Panc1 (cell line): ENCODE data around the gene PDZK1IP1. TPM values are rescaled to one million over a fixed set of nuclear protein-coding genes. Genes with fewer than 3 reads are reported as not detected.

Experiments
- ATAC-seq: fragments of 200-7000 bp; cut with Tn5 transposase; 2 replicates; pipeline ENCODE4 v1.9.1; 2020; ENCODE audit warnings: mild to moderate bottlenecking, moderate library complexity
- BruUV-seq: library from RNA; stranded (reverse); fragments of 400-500 nt; replicated peaks from 2 replicates; lab custom pipeline; 2021; lab: Mats Ljungman, UMichigan
- CTCF ChIA-PET: fragments of 300-600 bp; sonication (Branson Sonifier 250); formaldehyde crosslinking; loops from one replicate; lab custom pipeline; 2022; ENCODE audit warnings: antibody characterized with exemption; lab: Charles Lee
- POLR2A ChIA-PET: fragments of 300-600 bp; sonication (Branson Sonifier 250); formaldehyde crosslinking; loops from one replicate; lab custom pipeline; 2022; ENCODE audit warnings: antibody characterized with exemption; lab: Charles Lee
- DNase-seq: peaks from one replicate; pipeline ENCODE4 v3.0.0-alpha.2; 2010; ENCODE audit warnings: low read depth, low spot score
- H3K27ac ChIP-seq: 2 replicates; pipeline ENCODE4 v1.5.1; 2011; ENCODE audit warnings: mild to moderate bottlenecking, low read length, inconsistent platforms
- H3K27me3 ChIP-seq: fragments of 200-500 bp; sonication (Bioruptor generic); 2 replicates; pipeline ENCODE4 v1.6.0; 2014; ENCODE audit warnings: low read length, inconsistent platforms; ENCODE audit not compliant: control insufficient read depth, insufficient read depth
- H3K36me3 ChIP-seq: fragments of 200-500 bp; sonication (Bioruptor generic); 2 replicates; pipeline ENCODE4 v1.5.1; 2014; ENCODE audit warnings: inconsistent platforms, mild to moderate bottlenecking, low read length, moderate library complexity; ENCODE audit not compliant: control insufficient read depth, insufficient read depth
- H3K4me1 ChIP-seq: 2 replicates; pipeline ENCODE4 v1.5.1; 2011; ENCODE audit warnings: inconsistent platforms, mild to moderate bottlenecking, low read length, moderate library complexity; ENCODE audit not compliant: control insufficient read depth, insufficient read depth
- H3K4me3 ChIP-seq, 2 experiments: 2 replicates each; pipeline ENCODE4 v1.5.1; 2011 to 2012; ENCODE audit warnings: low read depth in 2 of 2, low read length in 2 of 2, mild to moderate bottlenecking in 2 of 2, inconsistent platforms in 1 of 2, moderate library complexity in 1 of 2
- H3K9me3 ChIP-seq: fragments of 200-500 bp; sonication (Bioruptor generic); 2 replicates; pipeline ENCODE4 v1.5.1; 2014; ENCODE audit warnings: low read depth, mild to moderate bottlenecking, inconsistent platforms, low read length, moderate library complexity; ENCODE audit not compliant: control insufficient read depth, insufficient read depth
- CTCF ChIP-seq: fragments of 450-650 bp; IDR thresholded peaks from 2 replicates; pipeline ENCODE4 v1.5.1; 2017; ENCODE audit warnings: mild to moderate bottlenecking
- POLR2AphosphoS5 ChIP-seq: IDR thresholded peaks from 2 replicates; pipeline ENCODE4 v1.6.1; 2012; ENCODE audit warnings: mild to moderate bottlenecking, low read depth, low read length, moderate library complexity
- SIN3A ChIP-seq: IDR thresholded peaks from 2 replicates; pipeline ENCODE4 v1.6.1; 2012; ENCODE audit warnings: low read depth, mild to moderate bottlenecking, low read length, moderate library complexity, borderline replicate concordance; ENCODE audit not compliant: insufficient read depth
- TCF7L2 ChIP-seq: IDR thresholded peaks from 2 replicates; pipeline ENCODE4 v1.6.1; 2011; ENCODE audit warnings: mild to moderate bottlenecking, low read depth, low read length, inconsistent platforms
- in situ Hi-C: cut with HindIII; loops from 2 replicates; pipeline ENCODE4 v1.10.0; 2016; ENCODE audit warnings: low sequenced_read_pairs, low pct_unique_long_range_greater_than_20kb
- intact Hi-C: fragments of 100-400 bp; cut with micrococcal nuclease; formaldehyde crosslinking; loops from one replicate; pipeline ENCODE4 v1.10.0; 2022; ENCODE audit not compliant: unreplicated experiment
- total RNA-seq: library from RNA; stranded (reverse); gene quantifications from one replicate; pipeline ENCODE4 v1.2.1, GENCODE V29; 2021; ENCODE audit not compliant: unreplicated experiment
- TF ChIP-seq, protein P1 (sequence below), 2 experiments: IDR thresholded peaks; 2 replicates each; pipeline ENCODE4 v1.6.1; 2011 to 2012; ENCODE audit warnings: low read depth in 2 of 2, control low read depth in 1 of 2, low read length in 1 of 2, mild to moderate bottlenecking in 1 of 2, moderate library complexity in 1 of 2; ENCODE audit not compliant: insufficient read depth in 1 of 2

PDZK1IP1 gene
- total RNA-seq, 1 experiment from 2014 or later, result not detected

DNA sequence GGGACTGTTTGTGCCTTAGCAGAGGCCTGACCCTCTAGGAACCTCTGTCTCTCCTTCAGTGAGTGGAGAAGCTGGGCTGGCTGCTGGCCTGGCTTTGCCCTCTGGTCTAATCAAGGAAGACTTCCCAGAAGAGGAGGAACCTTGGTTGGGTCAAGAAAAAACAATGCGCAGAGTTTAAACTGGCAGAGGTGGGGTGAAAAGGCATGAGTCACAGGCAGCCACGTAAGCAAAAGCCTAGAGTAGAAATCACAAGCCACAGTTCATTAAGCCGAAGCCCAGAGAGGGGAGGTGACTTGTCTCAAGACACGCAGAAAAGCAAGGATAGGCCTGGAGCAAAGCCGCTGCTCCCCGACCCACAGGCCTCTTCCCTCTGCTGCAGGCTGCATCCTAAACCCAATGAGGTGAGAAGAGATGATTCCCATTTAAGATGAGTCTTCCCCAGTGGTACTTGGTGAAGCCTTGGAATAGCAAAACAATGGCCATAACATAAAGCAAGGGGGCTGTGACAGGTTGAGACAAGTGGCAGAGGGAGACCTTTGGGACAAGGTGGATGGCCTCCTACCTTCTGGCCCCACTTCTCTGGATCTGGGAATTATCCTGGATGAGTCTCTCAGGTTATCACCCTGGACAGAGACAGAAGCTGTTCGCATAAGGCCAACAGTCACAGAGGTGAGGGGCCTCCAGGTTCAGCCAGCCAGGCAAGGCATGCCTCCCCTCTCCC, 7.7 kb downstream of the PDZK1IP1 start:
- BruUV-seq, result no TSS peak
- Histone ChIP-seq H3K27me3 (no peaks in the 10 kb centered on the region), H3K36me3 (no peaks in the 10 kb centered on the region), H3K4me1 (no peaks in the 10 kb centered on the region), H3K4me3 (no peak overlapping the region), H3K9me3 (no peaks in the 10 kb centered on the region), H3K27ac (no peak overlapping the region)
- in situ Hi-C loops, result no loop called here
- ChIA-PET CTCF (interaction anchor here (1.2 to 1.4 kb wide), 2 partner anchors 11 to 81 kb away, joined by 4 to 5 read pairs; no protein-coding TSS in a partner anchor), POLR2A (no interaction called here)
- TF ChIP-seq, protein P1, sequence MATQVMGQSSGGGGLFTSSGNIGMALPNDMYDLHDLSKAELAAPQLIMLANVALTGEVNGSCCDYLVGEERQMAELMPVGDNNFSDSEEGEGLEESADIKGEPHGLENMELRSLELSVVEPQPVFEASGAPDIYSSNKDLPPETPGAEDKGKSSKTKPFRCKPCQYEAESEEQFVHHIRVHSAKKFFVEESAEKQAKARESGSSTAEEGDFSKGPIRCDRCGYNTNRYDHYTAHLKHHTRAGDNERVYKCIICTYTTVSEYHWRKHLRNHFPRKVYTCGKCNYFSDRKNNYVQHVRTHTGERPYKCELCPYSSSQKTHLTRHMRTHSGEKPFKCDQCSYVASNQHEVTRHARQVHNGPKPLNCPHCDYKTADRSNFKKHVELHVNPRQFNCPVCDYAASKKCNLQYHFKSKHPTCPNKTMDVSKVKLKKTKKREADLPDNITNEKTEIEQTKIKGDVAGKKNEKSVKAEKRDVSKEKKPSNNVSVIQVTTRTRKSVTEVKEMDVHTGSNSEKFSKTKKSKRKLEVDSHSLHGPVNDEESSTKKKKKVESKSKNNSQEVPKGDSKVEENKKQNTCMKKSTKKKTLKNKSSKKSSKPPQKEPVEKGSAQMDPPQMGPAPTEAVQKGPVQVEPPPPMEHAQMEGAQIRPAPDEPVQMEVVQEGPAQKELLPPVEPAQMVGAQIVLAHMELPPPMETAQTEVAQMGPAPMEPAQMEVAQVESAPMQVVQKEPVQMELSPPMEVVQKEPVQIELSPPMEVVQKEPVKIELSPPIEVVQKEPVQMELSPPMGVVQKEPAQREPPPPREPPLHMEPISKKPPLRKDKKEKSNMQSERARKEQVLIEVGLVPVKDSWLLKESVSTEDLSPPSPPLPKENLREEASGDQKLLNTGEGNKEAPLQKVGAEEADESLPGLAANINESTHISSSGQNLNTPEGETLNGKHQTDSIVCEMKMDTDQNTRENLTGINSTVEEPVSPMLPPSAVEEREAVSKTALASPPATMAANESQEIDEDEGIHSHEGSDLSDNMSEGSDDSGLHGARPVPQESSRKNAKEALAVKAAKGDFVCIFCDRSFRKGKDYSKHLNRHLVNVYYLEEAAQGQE (IDR thresholded peaks at IDR 0.05; ENCODE audit: insufficient read depth in 1 of 2, low read depth in 2 of 2, low read length in 1 of 2), result 0 out of 4 replicates have a peak, but pooled peaks of 1 of the 2 experiments have one; percentile 29
- no peak for TF ChIP-seq SIN3A
- intact Hi-C loops, result no loop called here
- DNase-seq, result no peak
- no peak for ATAC-seq

DNA sequence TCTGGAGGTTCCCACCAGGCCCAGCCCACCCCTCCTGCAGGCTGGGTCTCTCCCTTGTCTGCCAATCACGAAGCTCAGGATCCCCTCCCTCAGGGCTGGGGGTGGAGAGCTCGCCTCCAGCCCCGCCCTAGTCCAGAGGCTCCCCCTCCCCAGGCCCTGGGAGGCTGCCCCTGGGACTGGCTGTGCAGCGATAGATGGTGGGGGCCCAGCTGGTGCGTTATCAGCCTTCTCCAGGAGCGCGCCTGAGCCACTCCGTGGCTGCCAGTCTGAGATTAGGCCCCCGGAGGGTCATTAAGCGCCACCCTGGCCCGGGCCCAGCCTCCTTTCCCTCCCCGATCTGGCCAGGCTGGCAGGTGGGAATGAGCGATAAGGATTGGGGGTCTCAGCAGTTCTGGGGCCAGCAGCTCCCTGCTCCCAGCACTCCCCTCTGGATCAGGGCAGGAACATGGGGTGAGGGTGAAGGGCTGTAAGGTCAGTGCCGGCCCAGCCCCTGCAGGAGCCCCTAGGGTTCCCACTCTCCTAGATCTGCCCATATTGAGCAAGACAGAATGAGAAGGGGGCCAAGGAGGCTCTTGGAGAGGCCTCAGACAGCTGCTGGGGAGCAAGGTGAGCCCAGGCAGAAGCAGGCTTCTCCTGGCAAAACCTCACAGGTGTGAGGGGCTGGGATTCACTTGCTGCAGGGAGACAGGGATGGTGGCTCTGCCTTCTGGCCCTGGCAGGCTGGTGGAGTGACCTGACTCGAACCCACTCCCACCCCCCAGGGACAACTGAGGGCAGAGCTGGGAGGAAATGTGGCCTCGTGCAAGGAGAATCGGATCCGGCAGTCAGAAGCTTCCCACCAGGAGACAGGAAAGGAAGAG, 8.5 kb downstream of the PDZK1IP1 start:
- Histone ChIP-seq H3K27me3 (no peaks in the 10 kb centered on the region), H3K4me1 (no peaks in the 10 kb centered on the region), H3K9me3 (no peaks in the 10 kb centered on the region), H3K4me3 (no peak overlapping the region), H3K27ac (no peak overlapping the region), H3K36me3 (no peaks in the 10 kb centered on the region)
- POLR2A ChIA-PET, result no interaction called here
- in situ Hi-C loops (no loop called here), intact Hi-C loops (no loop called here)
- TF ChIP-seq, protein P1 (IDR thresholded peaks at IDR 0.05; ENCODE audit: insufficient read depth in 1 of 2, low read depth in 2 of 2, low read length in 1 of 2), result no peak
- no peak for TF ChIP-seq SIN3A
- TF ChIP-seq CTCF, result no peak
- TF ChIP-seq TCF7L2, result no peak
- TF ChIP-seq POLR2AphosphoS5, result no peak
- no peak for DNase-seq
- CTCF ChIA-PET, result interaction anchor here (0.6 to 1.5 kb wide), 2 partner anchors 12 to 71 kb away, joined by 4 to 10 read pairs; no protein-coding TSS in a partner anchor
- no TSS peak for BruUV-seq
- no peak for ATAC-seq
